AG09319 (cell line): ENCODE measurements around the gene CD2BP2.
"Not testable (repeated sequence)": the region's sequence is repeated elsewhere in the genome, so short reads cannot be mapped to it uniquely, and the experiment has no call there.

Source experiments
- DNase-seq: peaks from one replicate; pipeline ENCODE4 v3.0.0-alpha.2; 2010; ENCODE audit warnings: low read depth; ENCODE audit errors: extremely low read depth
- TF ChIP-seq, protein P1 (sequence below): IDR thresholded peaks from 2 replicates; pipeline ENCODE4 v1.5.1; 2011; ENCODE audit warnings: low read depth, mild to moderate bottlenecking, inconsistent platforms, low read length, moderate library complexity

Gene CD2BP2

DNA sequence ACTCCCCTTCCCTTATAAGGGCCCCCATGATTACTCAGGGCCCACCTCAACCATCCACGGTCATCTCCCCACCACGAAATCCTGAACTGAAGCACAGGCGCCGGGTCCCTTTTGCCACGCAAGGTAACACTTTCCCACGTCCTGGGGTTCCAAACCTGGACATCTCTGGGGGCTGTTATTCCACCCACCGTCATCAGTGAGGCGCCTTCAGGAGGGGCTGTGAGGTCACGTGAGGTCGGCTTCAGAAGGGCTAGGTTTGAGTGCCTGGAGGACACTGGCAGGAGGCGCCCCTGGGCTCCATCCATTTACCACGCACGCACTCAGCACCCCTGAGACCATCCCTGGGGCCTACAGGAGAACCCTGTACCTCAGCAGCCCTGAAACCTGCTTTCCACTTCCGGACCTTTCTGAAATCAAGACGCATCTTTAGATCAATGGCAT lies 4.1 kb downstream of the CD2BP2 start:
- DNase-seq, result no peak
- TF ChIP-seq, protein P1, sequence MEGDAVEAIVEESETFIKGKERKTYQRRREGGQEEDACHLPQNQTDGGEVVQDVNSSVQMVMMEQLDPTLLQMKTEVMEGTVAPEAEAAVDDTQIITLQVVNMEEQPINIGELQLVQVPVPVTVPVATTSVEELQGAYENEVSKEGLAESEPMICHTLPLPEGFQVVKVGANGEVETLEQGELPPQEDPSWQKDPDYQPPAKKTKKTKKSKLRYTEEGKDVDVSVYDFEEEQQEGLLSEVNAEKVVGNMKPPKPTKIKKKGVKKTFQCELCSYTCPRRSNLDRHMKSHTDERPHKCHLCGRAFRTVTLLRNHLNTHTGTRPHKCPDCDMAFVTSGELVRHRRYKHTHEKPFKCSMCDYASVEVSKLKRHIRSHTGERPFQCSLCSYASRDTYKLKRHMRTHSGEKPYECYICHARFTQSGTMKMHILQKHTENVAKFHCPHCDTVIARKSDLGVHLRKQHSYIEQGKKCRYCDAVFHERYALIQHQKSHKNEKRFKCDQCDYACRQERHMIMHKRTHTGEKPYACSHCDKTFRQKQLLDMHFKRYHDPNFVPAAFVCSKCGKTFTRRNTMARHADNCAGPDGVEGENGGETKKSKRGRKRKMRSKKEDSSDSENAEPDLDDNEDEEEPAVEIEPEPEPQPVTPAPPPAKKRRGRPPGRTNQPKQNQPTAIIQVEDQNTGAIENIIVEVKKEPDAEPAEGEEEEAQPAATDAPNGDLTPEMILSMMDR, result no peak

DNA sequence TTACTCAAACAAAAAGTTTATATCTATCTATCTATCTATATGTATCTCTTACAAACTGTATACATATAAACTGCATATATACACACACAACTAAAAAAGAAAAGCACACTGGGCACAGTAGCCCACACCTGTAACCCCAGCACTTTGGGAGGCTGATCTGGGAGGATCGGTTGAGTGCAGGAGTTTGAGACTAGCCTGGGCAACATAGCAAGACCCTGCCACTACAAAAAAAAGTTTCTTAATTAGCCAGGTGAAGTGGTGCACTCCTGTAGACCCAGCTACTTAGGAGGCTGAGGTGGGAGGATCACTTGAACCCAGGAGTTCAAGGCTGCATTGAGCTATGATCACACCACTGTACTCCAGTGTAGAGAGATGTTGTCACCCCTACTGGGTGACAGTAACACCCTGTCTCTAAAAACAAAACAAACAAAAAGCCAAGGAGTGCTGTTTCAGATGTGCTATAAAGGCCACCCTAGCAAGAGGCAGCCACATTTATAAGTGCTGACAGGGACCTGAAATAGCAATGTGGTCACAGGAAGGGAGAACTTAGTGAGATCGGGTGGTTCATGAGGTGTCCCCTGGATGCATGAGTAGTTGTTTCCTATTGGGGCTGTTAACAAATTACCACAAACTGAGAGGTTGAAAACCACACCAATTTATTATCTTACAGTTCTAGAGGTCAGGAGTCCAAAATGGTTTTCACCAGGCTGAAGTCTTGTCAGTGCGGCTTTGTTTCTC lies 4.8 kb downstream of the CD2BP2 start:
- TF ChIP-seq, protein P1, result no peak
- no peak for DNase-seq

DNA sequence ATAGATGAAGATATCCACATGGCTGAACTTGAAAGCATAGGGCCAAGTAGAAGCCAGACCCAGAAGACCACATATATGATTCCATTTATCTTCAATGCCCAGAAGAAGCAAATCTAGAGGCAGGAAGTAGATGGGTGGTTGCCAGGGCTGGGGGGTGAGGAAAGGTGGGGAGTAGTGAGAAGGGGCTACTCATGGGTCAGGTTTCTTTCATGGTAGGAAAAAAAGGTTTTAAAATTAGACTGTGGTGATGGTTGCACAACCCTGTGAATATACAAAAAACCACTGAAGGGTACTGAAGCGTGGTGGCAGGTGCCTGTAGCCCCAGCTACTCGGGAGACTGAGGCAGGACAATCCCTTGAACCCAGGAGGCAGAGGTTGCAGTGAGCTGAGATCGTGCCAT lies 5.4 kb downstream of the CD2BP2 start:
- DNase-seq, result no peak
- TF ChIP-seq, protein P1, result no peak

DNA sequence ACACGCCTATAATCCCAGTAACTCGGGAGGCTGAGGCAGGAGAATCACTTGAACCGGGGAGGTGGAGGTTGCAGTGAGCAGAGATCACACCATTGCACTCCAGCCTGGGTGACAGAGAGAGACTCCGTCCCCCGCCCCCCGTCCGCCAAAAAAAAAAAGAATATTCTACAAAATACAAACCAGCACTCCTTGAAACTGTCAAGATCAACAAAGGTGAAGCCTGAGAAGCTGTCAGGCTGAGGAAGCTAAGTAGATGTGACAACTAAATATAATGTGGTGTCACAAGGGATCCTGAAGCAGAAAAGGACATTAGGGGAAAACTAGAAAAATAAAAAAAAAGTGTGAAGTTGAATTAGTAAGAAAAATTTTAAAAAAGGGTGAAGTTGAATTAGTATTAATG lies 6.2 kb downstream of the CD2BP2 start:
- no peak for DNase-seq
- TF ChIP-seq, protein P1, result no peak

DNA sequence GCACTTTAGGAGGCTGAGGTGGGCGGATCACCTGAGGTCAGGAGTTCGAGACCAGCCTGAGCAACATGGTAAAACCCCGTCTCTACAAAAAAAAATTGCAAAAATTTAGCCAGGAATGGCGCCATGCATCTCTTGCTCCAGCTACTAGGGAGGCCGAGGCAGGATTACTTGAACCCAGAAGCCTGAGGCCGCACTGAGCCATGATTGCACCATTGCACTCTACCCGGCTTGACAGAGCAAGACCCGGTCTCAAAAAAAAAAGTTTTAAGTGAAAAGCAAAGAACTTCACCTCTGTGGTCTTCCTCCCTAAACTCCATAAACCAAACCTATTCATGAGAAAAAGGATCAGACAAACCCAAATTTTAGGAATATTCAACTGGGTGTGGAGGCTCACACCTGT lies 7.0 kb downstream of the CD2BP2 start:
- TF ChIP-seq, protein P1, result no peak
- no peak for DNase-seq

DNA sequence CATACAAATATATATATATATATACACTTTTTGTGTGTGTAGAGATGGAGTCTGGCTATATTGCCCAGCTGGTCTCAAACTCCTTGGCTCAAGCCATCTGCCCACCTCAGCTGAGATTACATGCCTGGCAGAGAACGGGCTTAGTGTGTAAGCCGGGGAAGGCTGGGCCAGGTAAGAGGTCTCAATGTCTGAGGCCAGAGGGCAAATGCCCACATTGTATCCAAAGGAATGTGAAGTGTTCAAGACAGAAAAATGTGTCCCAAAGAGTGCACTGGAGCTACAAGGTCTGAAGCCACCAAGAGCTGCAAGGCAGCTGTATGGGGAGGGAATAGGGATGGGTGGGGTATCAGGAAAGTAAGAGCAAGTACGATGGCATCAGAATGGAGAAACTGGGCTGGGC lies 8.8 kb downstream of the CD2BP2 start:
- no peak for DNase-seq
- TF ChIP-seq, protein P1, result no peak

DNA sequence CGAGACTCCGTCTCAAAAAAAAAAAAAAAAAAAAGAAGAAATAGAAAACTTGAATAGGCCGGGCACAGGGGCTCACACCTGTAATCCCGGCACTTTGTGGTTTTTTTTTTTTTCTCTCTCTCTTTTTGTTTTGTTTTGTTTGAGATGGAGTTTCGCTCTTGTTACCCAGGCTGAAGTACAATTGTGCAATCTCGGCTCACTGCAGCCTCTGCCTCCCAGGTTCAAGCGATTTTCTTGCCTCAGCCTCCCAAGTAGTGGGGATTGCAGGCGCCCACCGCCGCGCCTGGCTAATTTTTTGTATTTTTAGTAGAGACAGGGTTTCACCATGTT lies 11.7 kb downstream of the CD2BP2 start:
- not testable (repeated sequence) for DNase-seq
